SK-N-SH treated with all-trans-retinoic acid at 6 μM for 48 hours (cell line): ENCODE results near the gene CDH16.

Source experiments
- ARNTL ChIP-seq: fragments of 450-650 bp; formaldehyde crosslinking; IDR thresholded peaks from 2 replicates; pipeline ENCODE4 v1.5.0; 2020; ENCODE audit warnings: low read depth, mild to moderate bottlenecking, moderate library complexity, borderline replicate concordance
- PATZ1 ChIP-seq: fragments of 250-450 bp; sonication (Bioruptor Pico); IDR thresholded peaks from 2 replicates; pipeline ENCODE4 v1.8.0; 2020; ENCODE audit warnings: mild to moderate bottlenecking, moderate library complexity, borderline replicate concordance
- ZNF8 ChIP-seq: fragments of 450-650 bp; formaldehyde crosslinking; IDR thresholded peaks from 2 replicates; pipeline ENCODE4 v1.5.0; 2020; ENCODE audit warnings: mild to moderate bottlenecking, moderate library complexity

DNA sequence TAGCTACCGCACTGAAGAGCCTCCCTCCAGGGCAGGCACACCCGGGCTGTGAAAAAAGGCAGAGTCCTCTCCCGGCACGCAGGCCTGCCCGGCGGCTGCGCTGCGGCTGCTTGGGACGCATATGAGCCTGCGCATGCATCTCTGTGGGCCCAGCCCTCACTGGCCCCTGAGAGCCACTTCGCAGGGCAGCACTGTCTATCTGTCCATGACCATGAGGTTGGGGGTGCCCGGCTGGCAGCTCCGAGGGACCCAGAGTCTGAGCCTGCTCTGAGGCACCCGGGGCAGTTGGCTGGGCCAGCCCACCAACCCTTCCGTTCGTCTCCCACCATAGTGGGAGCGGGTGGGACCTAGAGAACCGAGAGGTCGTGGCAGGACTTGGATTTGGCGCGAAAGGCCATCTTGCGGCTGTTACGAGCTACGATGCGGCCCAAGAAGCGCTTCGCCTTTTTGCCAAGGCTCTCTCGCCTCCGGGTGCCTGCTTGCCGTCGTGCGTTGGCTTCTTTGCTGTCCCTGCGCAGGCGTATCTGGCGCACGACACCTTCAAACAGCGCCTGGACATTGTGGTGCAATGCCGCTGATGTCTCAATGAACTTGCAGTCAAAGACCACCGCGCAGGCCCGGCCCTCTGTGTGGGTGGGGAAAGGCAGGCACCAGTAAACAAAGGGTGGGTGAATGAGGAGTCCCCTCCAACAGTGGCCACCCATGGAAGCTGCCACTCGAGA is 3.2 kb upstream of the CDH16 start:
- TF ChIP-seq ZNF8 (no peak), ARNTL (CRISPR knock-in tag) (no peak), PATZ1 (CRISPR knock-in tag) (no peak)
